ENCODE results near the gene FGF11. TPM values are rescaled to one million over a fixed set of nuclear protein-coding genes. Genes with fewer than 3 reads are reported as not detected.

Gene FGF11
- total RNA-seq, 1 donor = 3.9 TPM

- no peak for DNase-seq (ENCODE audit: low read depth)
- TF ChIP-seq, protein P1, sequence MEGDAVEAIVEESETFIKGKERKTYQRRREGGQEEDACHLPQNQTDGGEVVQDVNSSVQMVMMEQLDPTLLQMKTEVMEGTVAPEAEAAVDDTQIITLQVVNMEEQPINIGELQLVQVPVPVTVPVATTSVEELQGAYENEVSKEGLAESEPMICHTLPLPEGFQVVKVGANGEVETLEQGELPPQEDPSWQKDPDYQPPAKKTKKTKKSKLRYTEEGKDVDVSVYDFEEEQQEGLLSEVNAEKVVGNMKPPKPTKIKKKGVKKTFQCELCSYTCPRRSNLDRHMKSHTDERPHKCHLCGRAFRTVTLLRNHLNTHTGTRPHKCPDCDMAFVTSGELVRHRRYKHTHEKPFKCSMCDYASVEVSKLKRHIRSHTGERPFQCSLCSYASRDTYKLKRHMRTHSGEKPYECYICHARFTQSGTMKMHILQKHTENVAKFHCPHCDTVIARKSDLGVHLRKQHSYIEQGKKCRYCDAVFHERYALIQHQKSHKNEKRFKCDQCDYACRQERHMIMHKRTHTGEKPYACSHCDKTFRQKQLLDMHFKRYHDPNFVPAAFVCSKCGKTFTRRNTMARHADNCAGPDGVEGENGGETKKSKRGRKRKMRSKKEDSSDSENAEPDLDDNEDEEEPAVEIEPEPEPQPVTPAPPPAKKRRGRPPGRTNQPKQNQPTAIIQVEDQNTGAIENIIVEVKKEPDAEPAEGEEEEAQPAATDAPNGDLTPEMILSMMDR (IDR thresholded peaks at IDR 0.05; ENCODE audit: insufficient read depth, low read depth, low read length) = no peak
These were observed 10.8 kb upstream of the FGF11 start, which contains the start of gene SPEM3 for GRCh38 chr17:7428557-7428956. Gene SPEM3, plus strand, starts transcription at chr17:7428857. Its CDS starts 46 bp downstream, at chr17:7428903.

DNA sequence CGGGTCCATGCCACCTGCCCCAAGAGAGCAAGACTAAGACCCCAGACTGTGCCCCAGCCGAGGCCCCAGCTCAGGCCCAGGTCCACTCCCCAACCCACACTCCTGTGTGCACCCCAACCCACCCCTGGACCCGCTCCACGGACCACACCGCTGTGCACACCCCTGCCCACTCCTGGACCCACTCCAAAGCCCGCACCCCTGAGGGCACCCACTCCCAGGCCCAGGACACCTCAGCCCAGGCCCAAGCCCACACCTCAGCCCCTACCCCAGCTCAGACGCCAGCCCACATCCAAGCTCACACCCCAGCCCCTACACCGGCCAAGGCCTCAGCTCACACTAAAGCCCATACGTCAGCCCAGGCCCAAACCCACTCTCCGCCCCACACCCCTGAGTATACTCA lies 9.6 kb upstream of the FGF11 start:
- H3K4me3 ChIP-seq (ENCODE audit: low read depth, low read length) = no peak overlapping the region
- TF ChIP-seq, protein P1 (IDR thresholded peaks at IDR 0.05; ENCODE audit: insufficient read depth, low read depth, low read length) = no peak
- no peak for DNase-seq (ENCODE audit: low read depth)

More at GRCh38 chr17:7428557-7428956, 10.8 kb upstream of the FGF11 start, which contains the start of gene SPEM3:
- no peak within 1 kb of the TSS for H3K4me3 ChIP-seq (ENCODE audit: low read depth, low read length)

- DNase-seq (ENCODE audit: low read depth) = no peak
- no peak overlapping the region for H3K4me3 ChIP-seq (ENCODE audit: low read depth, low read length)
- TF ChIP-seq, protein P1 (IDR thresholded peaks at IDR 0.05; ENCODE audit: insufficient read depth, low read depth, low read length) = no peak
These were observed 8.1 kb upstream of the FGF11 start for GRCh38 chr17:7431231-7431630.

DNA sequence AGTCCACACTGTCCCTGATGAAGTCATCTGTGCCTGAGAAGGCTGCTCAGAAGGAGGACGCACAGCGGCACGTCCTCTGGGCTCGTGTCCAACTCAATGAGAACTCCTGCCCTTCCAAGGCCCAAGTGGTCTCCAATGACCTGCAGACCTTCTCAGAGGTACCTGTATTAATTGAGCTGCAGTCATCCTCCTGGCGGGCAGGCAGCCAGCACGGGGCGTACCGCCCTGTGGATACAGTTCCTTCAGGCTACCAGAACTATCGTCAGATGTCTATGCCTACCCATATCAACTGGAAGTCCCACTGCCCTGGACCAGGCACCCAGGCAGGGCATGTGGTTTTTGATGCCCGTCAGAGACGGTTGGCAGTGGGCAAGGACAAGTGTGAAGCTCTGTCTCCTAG lies 7.0 kb upstream of the FGF11 start:
- TF ChIP-seq, protein P1 (IDR thresholded peaks at IDR 0.05; ENCODE audit: insufficient read depth, low read depth, low read length) = no peak
- no peak for DNase-seq (ENCODE audit: low read depth)

GRCh38 chr17:7435676-7436555 lies 3.4 kb upstream of the FGF11 start:
- TF ChIP-seq, protein P1 (IDR thresholded peaks at IDR 0.05; ENCODE audit: insufficient read depth, low read depth, low read length) = peak; percentile 14
- H3K4me3 ChIP-seq (ENCODE audit: low read depth, low read length) = peak overlapping the region; percentile 69
- peak; percentile 24 for DNase-seq (ENCODE audit: low read depth)

More for the DNA sequence above, 7.0 kb upstream of the FGF11 start:
- H3K4me3 ChIP-seq (ENCODE audit: low read depth, low read length) = no peak overlapping the region

DNA sequence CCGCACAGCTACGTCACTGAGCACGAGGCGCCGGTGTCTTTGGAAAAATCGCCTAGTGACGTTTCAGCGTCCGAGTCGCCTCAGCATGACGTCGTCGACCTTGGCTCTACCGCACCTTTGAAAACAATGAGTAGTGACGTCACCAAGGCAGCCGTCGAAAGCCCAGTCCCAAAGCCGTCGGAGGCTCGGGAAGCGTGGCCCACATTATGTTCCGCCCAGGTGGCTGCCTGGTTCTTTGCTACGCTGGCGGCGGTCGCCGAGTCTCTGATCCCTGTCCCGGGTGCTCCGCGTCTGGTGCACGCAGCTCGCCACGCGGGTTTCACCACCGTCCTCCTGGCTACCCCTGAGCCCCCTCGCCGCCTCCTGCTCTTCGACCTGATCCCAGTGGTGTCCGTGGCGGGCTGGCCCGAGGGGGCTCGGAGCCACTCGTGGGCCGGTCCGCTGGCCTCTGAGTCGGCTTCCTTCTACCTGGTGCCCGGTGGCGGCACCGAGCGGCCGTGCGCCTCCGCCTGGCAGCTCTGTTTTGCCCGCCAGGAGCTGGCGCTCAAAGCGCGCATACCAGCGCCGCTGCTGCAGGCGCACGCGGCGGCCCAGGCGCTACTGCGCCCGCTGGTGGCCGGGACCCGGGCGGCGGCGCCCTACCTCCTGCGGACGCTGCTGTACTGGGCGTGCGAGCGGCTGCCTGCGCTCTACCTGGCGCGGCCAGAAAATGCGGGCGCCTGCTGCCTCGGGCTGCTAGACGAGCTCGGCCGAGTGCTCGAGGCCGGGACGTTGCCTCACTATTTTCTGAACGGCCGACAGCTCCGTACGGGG lies 2.5 kb upstream of the FGF11 start:
- TF ChIP-seq, protein P1 (IDR thresholded peaks at IDR 0.05; ENCODE audit: insufficient read depth, low read depth, low read length) = peak; percentile 68
- peak overlapping the region; percentile 48 for H3K4me3 ChIP-seq (ENCODE audit: low read depth, low read length)
- peak; percentile 73 for DNase-seq (ENCODE audit: low read depth)
